Measurements from ENCODE around the gene POLR2A.

DNA sequence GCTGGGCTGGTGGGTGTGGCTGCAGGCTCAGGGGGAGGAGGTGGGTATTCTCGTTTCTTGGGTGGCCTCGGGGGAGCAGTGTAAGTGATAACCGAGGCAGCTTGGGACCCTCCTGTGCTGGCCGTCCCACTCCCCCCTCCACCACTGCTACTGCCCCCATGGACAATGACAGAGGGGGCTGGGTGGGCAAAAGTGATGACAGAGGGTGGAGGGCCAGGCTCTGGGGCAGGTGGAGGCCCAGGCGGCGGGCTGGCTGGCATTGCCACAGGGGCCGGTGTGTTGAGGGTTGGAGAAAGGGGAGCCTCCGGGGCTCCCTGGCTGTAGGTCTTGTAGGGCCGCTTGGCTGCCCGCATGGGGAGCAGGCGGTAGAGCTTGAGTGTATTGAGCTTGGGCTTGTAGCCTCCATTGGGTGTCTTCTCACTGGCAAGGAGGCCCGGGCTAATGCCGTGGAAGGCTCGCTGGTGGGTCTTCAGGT is 20.8 kb upstream of the POLR2A start:
- TF ChIP-seq MXI1 (IDR thresholded peaks at IDR 0.05; ENCODE audit: borderline replicate concordance, low read depth, low read length), result no peak
- TF ChIP-seq GABPA (IDR thresholded peaks at IDR 0.05; ENCODE audit: low read depth, low read length), result no peak
- TF ChIP-seq GABPA (CRISPR knock-in tag; IDR thresholded peaks at IDR 0.05; ENCODE audit: low read depth), result no peak
- TF ChIP-seq ZNF547 (CRISPR knock-in tag; IDR thresholded peaks at IDR 0.05), result no peak
- TF ChIP-seq, protein P1, sequence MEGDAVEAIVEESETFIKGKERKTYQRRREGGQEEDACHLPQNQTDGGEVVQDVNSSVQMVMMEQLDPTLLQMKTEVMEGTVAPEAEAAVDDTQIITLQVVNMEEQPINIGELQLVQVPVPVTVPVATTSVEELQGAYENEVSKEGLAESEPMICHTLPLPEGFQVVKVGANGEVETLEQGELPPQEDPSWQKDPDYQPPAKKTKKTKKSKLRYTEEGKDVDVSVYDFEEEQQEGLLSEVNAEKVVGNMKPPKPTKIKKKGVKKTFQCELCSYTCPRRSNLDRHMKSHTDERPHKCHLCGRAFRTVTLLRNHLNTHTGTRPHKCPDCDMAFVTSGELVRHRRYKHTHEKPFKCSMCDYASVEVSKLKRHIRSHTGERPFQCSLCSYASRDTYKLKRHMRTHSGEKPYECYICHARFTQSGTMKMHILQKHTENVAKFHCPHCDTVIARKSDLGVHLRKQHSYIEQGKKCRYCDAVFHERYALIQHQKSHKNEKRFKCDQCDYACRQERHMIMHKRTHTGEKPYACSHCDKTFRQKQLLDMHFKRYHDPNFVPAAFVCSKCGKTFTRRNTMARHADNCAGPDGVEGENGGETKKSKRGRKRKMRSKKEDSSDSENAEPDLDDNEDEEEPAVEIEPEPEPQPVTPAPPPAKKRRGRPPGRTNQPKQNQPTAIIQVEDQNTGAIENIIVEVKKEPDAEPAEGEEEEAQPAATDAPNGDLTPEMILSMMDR (CRISPR knock-in tag; IDR thresholded peaks at IDR 0.05), result no peak
- no peak for TF ChIP-seq ZNF263 (CRISPR knock-in tag; IDR thresholded peaks at IDR 0.05)
- TF ChIP-seq, protein P2, sequence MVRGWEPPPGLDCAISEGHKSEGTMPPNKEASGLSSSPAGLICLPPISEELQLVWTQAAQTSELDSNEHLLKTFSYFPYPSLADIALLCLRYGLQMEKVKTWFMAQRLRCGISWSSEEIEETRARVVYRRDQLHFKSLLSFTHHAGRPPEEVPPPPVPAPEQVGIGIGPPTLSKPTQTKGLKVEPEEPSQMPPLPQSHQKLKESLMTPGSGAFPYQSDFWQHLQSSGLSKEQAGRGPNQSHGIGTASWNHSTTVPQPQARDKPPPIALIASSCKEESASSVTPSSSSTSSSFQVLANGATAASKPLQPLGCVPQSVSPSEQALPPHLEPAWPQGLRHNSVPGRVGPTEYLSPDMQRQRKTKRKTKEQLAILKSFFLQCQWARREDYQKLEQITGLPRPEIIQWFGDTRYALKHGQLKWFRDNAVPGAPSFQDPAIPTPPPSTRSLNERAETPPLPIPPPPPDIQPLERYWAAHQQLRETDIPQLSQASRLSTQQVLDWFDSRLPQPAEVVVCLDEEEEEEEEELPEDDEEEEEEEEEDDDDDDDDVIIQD (CRISPR knock-in tag; IDR thresholded peaks at IDR 0.05; ENCODE audit: low read depth), result no peak
- TF ChIP-seq TCF12 (IDR thresholded peaks at IDR 0.05), result no peak
- TF ChIP-seq TCF12 (CRISPR knock-in tag; IDR thresholded peaks at IDR 0.05), result no peak
- TF ChIP-seq KLF16 (CRISPR knock-in tag; IDR thresholded peaks at IDR 0.05), result no peak
- TF ChIP-seq ZZZ3 (CRISPR knock-in tag; IDR thresholded peaks at IDR 0.05; ENCODE audit: borderline replicate concordance), result no peak

All from HepG2 (cell line).